HEK293 (cell line): ENCODE measurements around the gene PIGX.

Experiments
- CTCF ChIA-PET: fragments of 350-600 bp; formaldehyde crosslinking; extraction: SDS; loops from one replicate; lab custom pipeline; 2021; ENCODE audit warnings: antibody characterized with exemption; lab: Yijun Ruan, JAX
- POLR2A ChIA-PET: fragments of 300-600 bp; formaldehyde crosslinking; extraction: SDS; loops from one replicate; lab custom pipeline; 2020; ENCODE audit warnings: antibody characterized with exemption, inconsistent platforms; lab: Yijun Ruan, JAX
- H3K27ac ChIP-seq: fragments of 200-500 bp; sonication (Bioruptor generic); 2 replicates; pipeline ENCODE4 v1.5.1; 2014; ENCODE audit warnings: low read depth, low read length, control low read depth, inconsistent platforms; ENCODE audit errors: extremely low read depth
- H3K36me3 ChIP-seq, 2 experiments: fragments of 200-500 bp in 1 of 2; sonication (Bioruptor generic) in 1 of 2; 1 replicate in 1 of 2; 2 replicates in 1 of 2; pipeline ENCODE4 v1.5.1; 2014 to 2017; ENCODE audit warnings: inconsistent platforms in 2 of 2, low read length in 2 of 2; ENCODE audit not compliant: control insufficient read depth in 2 of 2, insufficient read depth in 1 of 2
- H3K4me1 ChIP-seq: fragments of 200-500 bp; sonication (Bioruptor generic); 2 replicates; pipeline ENCODE4 v1.5.1; 2014; ENCODE audit warnings: mild to moderate bottlenecking, low read length, inconsistent platforms; ENCODE audit not compliant: control insufficient read depth, insufficient read depth
- H3K4me3 ChIP-seq: 2 replicates; pipeline ENCODE4 v1.5.1; 2011; ENCODE audit warnings: low read depth, mild to moderate bottlenecking, control low read depth, low read length, moderate library complexity
- H3K9me3 ChIP-seq: fragments of 200-500 bp; sonication (Bioruptor generic); 2 replicates; pipeline ENCODE4 v1.5.1; 2014; ENCODE audit warnings: low read depth, low read length, inconsistent platforms; ENCODE audit not compliant: control insufficient read depth, insufficient read depth
- GFI1B ChIP-seq: fragments of 450-650 bp; formaldehyde crosslinking; IDR thresholded peaks from 2 replicates; pipeline ENCODE4 v1.5.1; 2016; ENCODE audit warnings: missing biosample characterization, missing genetic modification characterization
- KLF7 ChIP-seq: fragments of 450-650 bp; formaldehyde crosslinking; IDR thresholded peaks from 2 replicates; pipeline ENCODE4 v1.5.1; 2016; ENCODE audit warnings: missing biosample characterization, missing genetic modification characterization, borderline replicate concordance
- OVOL3 ChIP-seq: fragments of 450-650 bp; formaldehyde crosslinking; IDR thresholded peaks from 2 replicates; pipeline ENCODE4 v1.5.1; 2016; ENCODE audit warnings: missing biosample characterization, missing genetic modification characterization
- SP3 ChIP-seq: fragments of 450-650 bp; formaldehyde crosslinking; IDR thresholded peaks from 2 replicates; pipeline ENCODE4 v1.5.1; 2016; ENCODE audit warnings: missing biosample characterization, missing genetic modification characterization
- ZBTB20 ChIP-seq: fragments of 450-650 bp; formaldehyde crosslinking; IDR thresholded peaks from 2 replicates; pipeline ENCODE4 v1.5.1; 2016; ENCODE audit warnings: missing biosample characterization, missing genetic modification characterization
- ZEB2 ChIP-seq: fragments of 450-650 bp; formaldehyde crosslinking; IDR thresholded peaks from 2 replicates; pipeline ENCODE4 v1.5.1; 2016; ENCODE audit warnings: missing biosample characterization, missing genetic modification characterization
- ZFP41 ChIP-seq: fragments of 450-650 bp; formaldehyde crosslinking; IDR thresholded peaks from 2 replicates; pipeline ENCODE4 v1.5.1; 2016; ENCODE audit warnings: missing biosample characterization, missing genetic modification characterization, borderline replicate concordance
- ZFP69B ChIP-seq: fragments of 450-650 bp; formaldehyde crosslinking; IDR thresholded peaks from 2 replicates; pipeline ENCODE4 v1.5.1; 2016; ENCODE audit warnings: missing biosample characterization, missing genetic modification characterization
- ZNF175 ChIP-seq: fragments of 450-650 bp; formaldehyde crosslinking; IDR thresholded peaks from 2 replicates; pipeline ENCODE4 v1.5.1; 2016; ENCODE audit warnings: missing biosample characterization, missing genetic modification characterization
- ZNF354C ChIP-seq: fragments of 450-650 bp; formaldehyde crosslinking; IDR thresholded peaks from 2 replicates; pipeline ENCODE4 v1.5.1; 2016; ENCODE audit warnings: missing biosample characterization, missing genetic modification characterization, low read depth, borderline replicate concordance
- ZNF416 ChIP-seq: fragments of 450-650 bp; formaldehyde crosslinking; IDR thresholded peaks from 2 replicates; pipeline ENCODE4 v1.5.1; 2016; ENCODE audit warnings: missing biosample characterization, missing genetic modification characterization
- ZNF426 ChIP-seq: fragments of 450-650 bp; formaldehyde crosslinking; IDR thresholded peaks from 2 replicates; pipeline ENCODE4 v1.5.1; 2017; ENCODE audit warnings: missing biosample characterization, missing genetic modification characterization, mild to moderate bottlenecking, inconsistent platforms, moderate library complexity
- ZSCAN30 ChIP-seq: fragments of 450-650 bp; IDR thresholded peaks from 2 replicates; pipeline ENCODE4 v1.5.1; 2018; ENCODE audit warnings: missing biosample characterization, mild to moderate bottlenecking, missing genetic modification characterization, moderate library complexity
- TF ChIP-seq, protein P1 (sequence below): fragments of 450-650 bp; formaldehyde crosslinking; IDR thresholded peaks from 2 replicates; pipeline ENCODE4 v1.5.1; 2016; ENCODE audit warnings: missing biosample characterization, missing genetic modification characterization
- TF ChIP-seq, protein P2 (sequence below): fragments of 450-650 bp; formaldehyde crosslinking; IDR thresholded peaks from 2 replicates; pipeline ENCODE4 v1.5.1; 2016; ENCODE audit warnings: missing biosample characterization, missing genetic modification characterization
- TF ChIP-seq, protein P3 (sequence below): fragments of 450-650 bp; formaldehyde crosslinking; IDR thresholded peaks from 2 replicates; pipeline ENCODE4 v1.5.1; 2017; ENCODE audit warnings: missing biosample characterization, mild to moderate bottlenecking, missing genetic modification characterization, moderate library complexity
- TF ChIP-seq, protein P4 (sequence below): fragments of 450-650 bp; formaldehyde crosslinking; conservative IDR thresholded peaks from 2 replicates; pipeline ENCODE4 v1.5.1; 2016; ENCODE audit warnings: low read depth, missing biosample characterization, missing genetic modification characterization

PIGX gene

DNA sequence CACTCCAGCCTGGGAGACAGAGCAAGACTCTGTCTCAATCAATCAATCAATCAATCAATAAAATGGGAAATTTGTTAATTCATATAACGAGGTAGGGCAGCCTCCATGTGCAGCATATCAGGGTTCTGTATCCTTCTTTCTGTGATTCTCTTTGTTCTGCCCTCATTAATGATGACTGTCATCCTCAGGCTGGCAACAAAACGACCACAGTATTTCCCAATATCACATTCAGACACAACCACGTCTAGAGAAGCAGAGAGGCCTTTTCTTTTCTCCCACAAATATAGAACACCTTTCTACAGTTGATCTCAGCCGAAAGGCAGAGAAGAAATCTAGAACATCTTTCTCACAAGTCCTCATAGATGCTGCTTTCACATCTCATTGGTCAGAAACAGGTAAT is 11.4 kb upstream of the PIGX start (continued):
- TF ChIP-seq, protein P1, sequence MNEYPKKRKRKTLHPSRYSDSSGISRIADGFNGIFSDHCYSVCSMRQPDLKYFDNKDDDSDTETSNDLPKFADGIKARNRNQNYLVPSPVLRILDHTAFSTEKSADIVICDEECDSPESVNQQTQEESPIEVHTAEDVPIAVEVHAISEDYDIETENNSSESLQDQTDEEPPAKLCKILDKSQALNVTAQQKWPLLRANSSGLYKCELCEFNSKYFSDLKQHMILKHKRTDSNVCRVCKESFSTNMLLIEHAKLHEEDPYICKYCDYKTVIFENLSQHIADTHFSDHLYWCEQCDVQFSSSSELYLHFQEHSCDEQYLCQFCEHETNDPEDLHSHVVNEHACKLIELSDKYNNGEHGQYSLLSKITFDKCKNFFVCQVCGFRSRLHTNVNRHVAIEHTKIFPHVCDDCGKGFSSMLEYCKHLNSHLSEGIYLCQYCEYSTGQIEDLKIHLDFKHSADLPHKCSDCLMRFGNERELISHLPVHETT = no peak
- TF ChIP-seq, protein P2, sequence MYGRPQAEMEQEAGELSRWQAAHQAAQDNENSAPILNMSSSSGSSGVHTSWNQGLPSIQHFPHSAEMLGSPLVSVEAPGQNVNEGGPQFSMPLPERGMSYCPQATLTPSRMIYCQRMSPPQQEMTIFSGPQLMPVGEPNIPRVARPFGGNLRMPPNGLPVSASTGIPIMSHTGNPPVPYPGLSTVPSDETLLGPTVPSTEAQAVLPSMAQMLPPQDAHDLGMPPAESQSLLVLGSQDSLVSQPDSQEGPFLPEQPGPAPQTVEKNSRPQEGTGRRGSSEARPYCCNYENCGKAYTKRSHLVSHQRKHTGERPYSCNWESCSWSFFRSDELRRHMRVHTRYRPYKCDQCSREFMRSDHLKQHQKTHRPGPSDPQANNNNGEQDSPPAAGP (tag by site-specific recombination) = no peak

DNA sequence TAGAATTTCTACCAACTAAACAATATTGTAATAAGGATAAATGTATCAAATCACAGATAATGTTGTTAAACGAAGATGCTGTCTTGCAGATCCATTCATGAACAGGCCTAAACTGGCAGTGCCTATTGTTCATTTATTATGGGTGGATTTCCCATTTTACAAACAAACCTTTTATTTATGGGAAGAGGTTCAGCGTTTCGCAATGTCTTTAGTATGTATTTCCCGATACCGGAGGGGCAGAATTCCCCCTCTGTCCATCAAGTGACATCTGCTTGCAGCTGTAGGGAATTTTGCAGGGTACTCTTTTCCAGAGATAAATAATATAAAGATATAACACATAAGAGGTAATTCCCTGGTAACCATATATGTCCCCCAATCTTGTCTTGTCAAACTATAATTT is 5.8 kb upstream of the PIGX start:
- Histone ChIP-seq H3K27ac (no peak overlapping the region), H3K9me3 (no peaks in the 10 kb centered on the region), H3K4me1 (0 out of 2 replicates have a peak, but pooled peaks cover 6% of the 10 kb centered on the region), H3K4me3 (no peak overlapping the region), H3K36me3 (no peaks in the 10 kb centered on the region)
- ChIA-PET POLR2A (no interaction called here), CTCF (no interaction called here)
- TF ChIP-seq ZNF175 = no peak

DNA sequence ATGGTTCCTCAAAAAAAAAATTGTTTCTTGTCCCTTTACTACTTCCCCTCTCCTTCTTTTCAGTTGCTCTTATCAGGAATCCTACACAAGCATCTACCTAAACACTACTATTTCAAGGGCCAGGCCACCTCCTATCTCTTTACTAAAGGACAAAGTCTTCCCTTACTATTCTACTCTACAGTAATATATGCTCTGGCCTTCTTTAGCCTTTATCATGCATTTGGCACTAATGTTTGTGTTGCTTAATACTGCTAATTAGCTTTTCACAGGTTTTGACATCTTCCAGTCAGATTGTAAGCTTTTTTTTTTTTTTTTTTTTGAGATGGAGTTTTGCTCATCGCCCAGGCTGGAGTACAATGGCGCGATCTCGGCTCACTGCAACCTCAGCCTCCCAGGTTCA is 5.4 kb upstream of the PIGX start:
- H3K4me1 ChIP-seq = 0 out of 2 replicates have a peak, but pooled peaks cover 6% of the 10 kb centered on the region
- H3K4me3 ChIP-seq = no peak overlapping the region
- TF ChIP-seq ZNF416 (no peak), KLF7 (tag by site-specific recombination) (no peak), OVOL3 (no peak), ZNF426 (tag by site-specific recombination) (no peak), SP3 (no peak), ZFP41 (no peak), ZEB2 (tag by site-specific recombination) (no peak), ZNF354C (tag by site-specific recombination) (no peak), ZSCAN30 (no peak), ZFP69B (tag by site-specific recombination) (no peak), ZBTB20 (tag by site-specific recombination) (no peak), GFI1B (tag by site-specific recombination) (no peak)
- TF ChIP-seq, protein P3, sequence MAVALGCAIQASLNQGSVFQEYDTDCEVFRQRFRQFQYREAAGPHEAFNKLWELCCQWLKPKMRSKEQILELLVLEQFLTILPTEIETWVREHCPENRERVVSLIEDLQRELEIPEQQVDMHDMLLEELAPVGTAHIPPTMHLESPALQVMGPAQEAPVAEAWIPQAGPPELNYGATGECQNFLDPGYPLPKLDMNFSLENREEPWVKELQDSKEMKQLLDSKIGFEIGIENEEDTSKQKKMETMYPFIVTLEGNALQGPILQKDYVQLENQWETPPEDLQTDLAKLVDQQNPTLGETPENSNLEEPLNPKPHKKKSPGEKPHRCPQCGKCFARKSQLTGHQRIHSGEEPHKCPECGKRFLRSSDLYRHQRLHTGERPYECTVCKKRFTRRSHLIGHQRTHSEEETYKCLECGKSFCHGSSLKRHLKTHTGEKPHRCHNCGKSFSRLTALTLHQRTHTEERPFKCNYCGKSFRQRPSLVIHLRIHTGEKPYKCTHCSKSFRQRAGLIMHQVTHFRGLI (tag by site-specific recombination) = no peak
- TF ChIP-seq, protein P4, sequence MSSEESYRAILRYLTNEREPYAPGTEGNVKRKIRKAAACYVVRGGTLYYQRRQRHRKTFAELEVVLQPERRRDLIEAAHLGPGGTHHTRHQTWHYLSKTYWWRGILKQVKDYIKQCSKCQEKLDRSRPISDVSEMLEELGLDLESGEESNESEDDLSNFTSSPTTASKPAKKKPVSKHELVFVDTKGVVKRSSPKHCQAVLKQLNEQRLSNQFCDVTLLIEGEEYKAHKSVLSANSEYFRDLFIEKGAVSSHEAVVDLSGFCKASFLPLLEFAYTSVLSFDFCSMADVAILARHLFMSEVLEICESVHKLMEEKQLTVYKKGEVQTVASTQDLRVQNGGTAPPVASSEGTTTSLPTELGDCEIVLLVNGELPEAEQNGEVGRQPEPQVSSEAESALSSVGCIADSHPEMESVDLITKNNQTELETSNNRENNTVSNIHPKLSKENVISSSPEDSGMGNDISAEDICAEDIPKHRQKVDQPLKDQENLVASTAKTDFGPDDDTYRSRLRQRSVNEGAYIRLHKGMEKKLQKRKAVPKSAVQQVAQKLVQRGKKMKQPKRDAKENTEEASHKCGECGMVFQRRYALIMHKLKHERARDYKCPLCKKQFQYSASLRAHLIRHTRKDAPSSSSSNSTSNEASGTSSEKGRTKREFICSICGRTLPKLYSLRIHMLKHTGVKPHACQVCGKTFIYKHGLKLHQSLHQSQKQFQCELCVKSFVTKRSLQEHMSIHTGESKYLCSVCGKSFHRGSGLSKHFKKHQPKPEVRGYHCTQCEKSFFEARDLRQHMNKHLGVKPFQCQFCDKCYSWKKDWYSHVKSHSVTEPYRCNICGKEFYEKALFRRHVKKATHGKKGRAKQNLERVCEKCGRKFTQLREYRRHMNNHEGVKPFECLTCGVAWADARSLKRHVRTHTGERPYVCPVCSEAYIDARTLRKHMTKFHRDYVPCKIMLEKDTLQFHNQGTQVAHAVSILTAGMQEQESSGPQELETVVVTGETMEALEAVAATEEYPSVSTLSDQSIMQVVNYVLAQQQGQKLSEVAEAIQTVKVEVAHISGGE (tag by site-specific recombination) = no peak
- TF ChIP-seq, all 188 proteins: peak for 0
- POLR2A ChIA-PET = no interaction called here
- Histone ChIP-seq H3K36me3 (no peaks in the 10 kb centered on the region), H3K27ac (no peak overlapping the region), H3K9me3 (no peaks in the 10 kb centered on the region)
- CTCF ChIA-PET = interaction anchor here (1.2 kb wide), 1 partner anchor 10 kb away, joined by 4 read pairs; no protein-coding TSS in a partner anchor
